ENCODE measurements around the gene ZMYND8. TPM values are rescaled to one million over a fixed set of nuclear protein-coding genes. Genes with fewer than 3 reads are reported as not detected.
A peak's percentile ranks its signal among the peaks of the same experiment; 100 is the strongest.
"Not testable (repeated sequence)": the region's sequence is repeated elsewhere in the genome, so short reads cannot be mapped to it uniquely, and the experiment has no call there.

The ZMYND8 gene
- total and polyA plus RNA-seq, 11 donors: 11.3 to 46.4 (median 28.7) TPM

DNA sequence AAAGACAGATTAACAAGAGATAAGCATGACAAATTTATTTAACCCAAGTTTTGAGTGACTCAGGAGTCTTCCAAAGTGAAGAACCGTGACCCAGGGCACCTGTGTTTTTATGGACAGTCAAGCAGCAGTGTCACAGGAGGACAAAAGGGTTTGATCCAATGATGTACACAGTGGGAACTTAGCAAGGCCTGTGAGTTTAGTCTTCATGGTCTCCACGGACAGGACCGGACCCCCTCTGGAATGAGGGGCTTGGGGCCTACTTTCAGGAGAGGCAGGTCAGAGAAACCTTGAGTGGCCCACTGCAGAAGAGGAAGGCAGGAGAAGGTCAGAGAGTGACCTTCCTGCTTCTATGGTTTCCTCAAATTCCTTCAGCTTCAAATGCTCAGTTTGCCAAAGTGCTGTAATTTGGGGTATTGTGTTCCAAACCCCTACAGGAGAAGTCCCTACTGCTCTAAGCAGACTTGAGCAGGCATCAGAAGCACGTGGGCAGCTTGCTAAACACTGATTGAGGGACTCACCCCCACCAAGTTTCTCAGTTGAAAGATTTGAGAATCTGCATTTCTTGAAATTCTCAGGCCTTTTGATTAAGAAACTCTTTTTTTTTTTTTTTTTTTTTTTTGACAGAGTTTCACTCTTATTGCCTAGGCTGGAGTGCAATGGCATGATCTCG, 26.4 kb upstream of the ZMYND8 start:
- no peak for ATAC-seq
- Histone ChIP-seq H3K9me3 (no peaks in the 10 kb centered on the region), H3K4me3 (no peak overlapping the region), H3K4me1 (peaks cover 0 to 22% (median 14%) of the 10 kb centered on the region in 12 donors), H3K27ac (no peak overlapping the region), H3K36me3 (no peaks in the 10 kb centered on the region), H3K27me3 (no peaks in the 10 kb centered on the region)
- 84 to 95% (median 91%) methylated on average over 5 of the region's 5 CpGs for WGBS, 4 donors
- no peak for DNase-seq
- TF ChIP-seq, protein P1, sequence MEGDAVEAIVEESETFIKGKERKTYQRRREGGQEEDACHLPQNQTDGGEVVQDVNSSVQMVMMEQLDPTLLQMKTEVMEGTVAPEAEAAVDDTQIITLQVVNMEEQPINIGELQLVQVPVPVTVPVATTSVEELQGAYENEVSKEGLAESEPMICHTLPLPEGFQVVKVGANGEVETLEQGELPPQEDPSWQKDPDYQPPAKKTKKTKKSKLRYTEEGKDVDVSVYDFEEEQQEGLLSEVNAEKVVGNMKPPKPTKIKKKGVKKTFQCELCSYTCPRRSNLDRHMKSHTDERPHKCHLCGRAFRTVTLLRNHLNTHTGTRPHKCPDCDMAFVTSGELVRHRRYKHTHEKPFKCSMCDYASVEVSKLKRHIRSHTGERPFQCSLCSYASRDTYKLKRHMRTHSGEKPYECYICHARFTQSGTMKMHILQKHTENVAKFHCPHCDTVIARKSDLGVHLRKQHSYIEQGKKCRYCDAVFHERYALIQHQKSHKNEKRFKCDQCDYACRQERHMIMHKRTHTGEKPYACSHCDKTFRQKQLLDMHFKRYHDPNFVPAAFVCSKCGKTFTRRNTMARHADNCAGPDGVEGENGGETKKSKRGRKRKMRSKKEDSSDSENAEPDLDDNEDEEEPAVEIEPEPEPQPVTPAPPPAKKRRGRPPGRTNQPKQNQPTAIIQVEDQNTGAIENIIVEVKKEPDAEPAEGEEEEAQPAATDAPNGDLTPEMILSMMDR (IDR thresholded peaks at IDR 0.05): no peak
- no peak for TF ChIP-seq POLR2A (IDR thresholded peaks at IDR 0.05)
- intact Hi-C loops (cut with DNase I): loop anchor here in 8 of 10 donors (1.0 to 10.0 kb wide), 9 partner anchors 81 to 631 kb away; partner anchors contain the start of gene NCOA3 (in 1 of the 8)

DNA sequence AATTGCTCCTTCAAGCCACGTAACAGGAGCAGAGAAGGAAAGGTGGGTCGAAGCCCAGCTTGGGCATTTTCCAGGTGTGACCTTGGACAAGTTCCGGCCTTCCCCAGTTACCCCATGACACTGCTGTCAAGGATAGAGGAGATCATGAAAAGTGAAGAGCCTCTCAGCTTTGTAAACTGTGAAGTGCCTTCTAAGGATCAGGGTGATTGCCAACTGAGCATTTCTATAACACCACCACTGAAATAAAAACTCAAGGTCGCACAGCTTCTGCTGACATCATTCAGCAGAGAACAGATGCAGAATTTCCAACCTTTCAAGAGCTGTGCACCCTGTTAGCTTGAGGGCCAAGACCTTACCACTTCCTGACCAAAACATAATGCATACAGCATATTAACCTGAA, 24.0 kb upstream of the ZMYND8 start:
- 77 to 81% (median 79%) methylated on average over 4 of the region's 4 CpGs for WGBS, 4 donors
- no peak for ATAC-seq
- H3K9me3 ChIP-seq: no peaks in the 10 kb centered on the region
- H3K36me3 ChIP-seq: no peaks in the 10 kb centered on the region
- no peaks in the 10 kb centered on the region for H3K27me3 ChIP-seq
- H3K27ac ChIP-seq: no peak overlapping the region
- no peak for DNase-seq
- H3K4me1 ChIP-seq: peaks cover 0 to 22% (median 14%) of the 10 kb centered on the region in 12 donors
- TF ChIP-seq POLR2A (IDR thresholded peaks at IDR 0.05): no peak
- TF ChIP-seq, protein P1 (IDR thresholded peaks at IDR 0.05): no peak
- intact Hi-C loops (cut with DNase I): loop anchor here in 8 of 10 donors (5.0 to 10.0 kb wide), 6 partner anchors 78 to 628 kb away; partner anchors contain the start of gene NCOA3 (in 1 of the 8)
- H3K4me3 ChIP-seq: no peak overlapping the region

- Histone ChIP-seq H3K36me3 (no peaks in the 10 kb centered on the region), H3K4me3 (no peak overlapping the region), H3K27me3 (no peaks in the 10 kb centered on the region), H3K4me1 (peaks cover 0 to 20% (median 11%) of the 10 kb centered on the region in 12 donors), H3K27ac (no peak overlapping the region), H3K9me3 (no peaks in the 10 kb centered on the region)
- 93 to 96% (median 95%) methylated on average over 15 of the region's 15 CpGs for WGBS, 4 donors
- ATAC-seq (no peak), DNase-seq (no peak)
- intact Hi-C loops (cut with DNase I): loop anchor here in 8 of 10 donors (5.0 to 10.0 kb wide), 6 partner anchors 77 to 627 kb away; partner anchors contain the start of gene NCOA3 (in 1 of the 8)
- TF ChIP-seq, protein P1 (IDR thresholded peaks at IDR 0.05): no peak
- no peak for TF ChIP-seq POLR2A (IDR thresholded peaks at IDR 0.05)
These were observed 23.1 kb upstream of the ZMYND8 start for GRCh38 chr20:47379433-47380150.

DNA sequence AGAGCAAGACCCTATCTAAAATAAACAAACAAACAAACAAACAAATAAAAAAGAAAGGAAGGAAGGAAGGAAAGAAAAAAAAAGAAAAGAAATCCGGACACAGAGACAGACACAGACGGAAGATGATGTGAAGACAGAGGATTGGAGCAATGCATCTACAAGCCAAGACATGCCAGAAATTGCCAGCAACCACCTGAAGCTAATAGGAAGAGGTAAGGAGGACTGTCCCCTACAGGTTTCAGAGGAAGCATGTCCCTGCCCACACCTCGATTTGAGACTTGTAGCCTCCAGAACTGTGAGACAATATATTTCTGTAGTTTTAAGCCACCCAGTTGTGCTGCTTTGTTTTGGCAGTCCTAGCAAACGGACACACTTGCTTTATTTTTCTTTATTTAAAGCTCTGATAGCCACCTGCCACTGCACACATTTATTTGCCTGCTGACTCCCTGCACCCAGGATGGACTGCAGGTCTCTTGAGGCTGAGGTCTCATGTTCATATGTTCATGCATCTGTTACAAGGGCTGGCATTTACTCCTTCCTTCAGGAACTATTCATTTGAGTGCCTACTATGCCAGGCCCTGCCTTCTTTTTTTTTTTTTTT, 20.7 kb upstream of the ZMYND8 start:
- no peaks in the 10 kb centered on the region for H3K9me3 ChIP-seq
- H3K4me1 ChIP-seq: peaks cover 0 to 8% (median 0%) of the 10 kb centered on the region in 12 donors
- intact Hi-C loops (cut with DNase I): no loop called here
- H3K27ac ChIP-seq: no peak overlapping the region
- no peak overlapping the region for H3K4me3 ChIP-seq
- no peaks in the 10 kb centered on the region for H3K27me3 ChIP-seq
- H3K36me3 ChIP-seq: no peaks in the 10 kb centered on the region
- DNase-seq: no peak
- TF ChIP-seq POLR2A (IDR thresholded peaks at IDR 0.05): no peak
- TF ChIP-seq, protein P1 (IDR thresholded peaks at IDR 0.05): no peak
- no peak for ATAC-seq
- whole genome bisulfite sequencing, 4 donors: 62 to 68% (median 65%) methylated on average over 4 of the region's 4 CpGs

GRCh38 chr20:47376096-47376643, 19.7 kb upstream of the ZMYND8 start:
- H3K36me3 ChIP-seq; H3K4me3 ChIP-seq; H3K27ac ChIP-seq; H3K9me3 ChIP-seq; H3K27me3 ChIP-seq; H3K4me1 ChIP-seq; DNase-seq; intact Hi-C loops (cut with DNase I): not testable (repeated sequence)
- ATAC-seq: peak in 3 of 4 donors; percentile 17 to 48 (median 38)
- 84 to 93% (median 90%) methylated on average over 7 of the region's 7 CpGs for WGBS, 4 donors

GRCh38 chr20:47374121-47374520, 17.6 kb upstream of the ZMYND8 start:
- H3K9me3 ChIP-seq; H3K4me1 ChIP-seq; DNase-seq; H3K27ac ChIP-seq; H3K4me3 ChIP-seq; intact Hi-C loops (cut with DNase I); H3K27me3 ChIP-seq; ATAC-seq; H3K36me3 ChIP-seq: not testable (repeated sequence)
- WGBS, 4 donors: 90 to 97% (median 96%) methylated on average over 8 of the region's 8 CpGs

All from heart left ventricle (tissue), 16 donors.